D721Med (cell line): Measurements from ENCODE around the gene TMEM161A.
"Not testable (repeated sequence)": the region's sequence is repeated elsewhere in the genome, so short reads cannot be mapped to it uniquely, and the experiment has no call there.

Experiments
- DNase-seq: peaks from one replicate; pipeline ENCODE4 v3.0.0; 2011; ENCODE audit warnings: low spot score; ENCODE audit not compliant: insufficient read length
- FAIRE-seq: peaks from 2 replicates; lab custom pipeline; 2011; peaks lifted over from hg19 to GRCh38; lab: Jason Lieb, UNC
- CTCF ChIP-seq: IDR thresholded peaks from 2 replicates; pipeline ENCODE4 v1.5.1; 2012; ENCODE audit warnings: mild to moderate bottlenecking, control low read depth; ENCODE audit not compliant: insufficient read depth; ENCODE audit errors: missing control alignments

TMEM161A gene

GRCh38 chr19:19145281-19145680 lies 7.0 kb upstream of the TMEM161A start:
- no peak for TF ChIP-seq CTCF
- no peak for FAIRE-seq
- no peak for DNase-seq

- FAIRE-seq (no peak), DNase-seq (no peak)
- TF ChIP-seq CTCF: no peak
Observed at GRCh38 chr19:19142347-19142746, 4.1 kb upstream of the TMEM161A start.

- FAIRE-seq (no peak), DNase-seq (no peak)
- no peak for TF ChIP-seq CTCF
Observed at GRCh38 chr19:19140476-19140875, 2.2 kb upstream of the TMEM161A start.

GRCh38 chr19:19139876-19140229 lies 1.6 kb upstream of the TMEM161A start:
- FAIRE-seq (no peak), DNase-seq (no peak)
- TF ChIP-seq CTCF: no peak

GRCh38 chr19:19137556-19138108 lies 646 bp downstream of the TMEM161A start:
- FAIRE-seq: no peak
- DNase-seq: no peak
- no peak for TF ChIP-seq CTCF

- not testable (repeated sequence) for FAIRE-seq, DNase-seq
Observed at GRCh38 chr19:19135713-19136112, 2.6 kb downstream of the TMEM161A start.

GRCh38 chr19:19134687-19135158 lies 3.6 kb downstream of the TMEM161A start:
- DNase-seq (no peak), FAIRE-seq (no peak)
- TF ChIP-seq CTCF: no peak

GRCh38 chr19:19133985-19134384 lies 4.3 kb downstream of the TMEM161A start:
- TF ChIP-seq CTCF: no peak
- DNase-seq (no peak), FAIRE-seq (no peak)
